ENCODE measurements around the gene GPNMB.
"Not testable (repeated sequence)": the region's sequence is repeated elsewhere in the genome, so short reads cannot be mapped to it uniquely, and the experiment has no call there.

Gene GPNMB

DNA sequence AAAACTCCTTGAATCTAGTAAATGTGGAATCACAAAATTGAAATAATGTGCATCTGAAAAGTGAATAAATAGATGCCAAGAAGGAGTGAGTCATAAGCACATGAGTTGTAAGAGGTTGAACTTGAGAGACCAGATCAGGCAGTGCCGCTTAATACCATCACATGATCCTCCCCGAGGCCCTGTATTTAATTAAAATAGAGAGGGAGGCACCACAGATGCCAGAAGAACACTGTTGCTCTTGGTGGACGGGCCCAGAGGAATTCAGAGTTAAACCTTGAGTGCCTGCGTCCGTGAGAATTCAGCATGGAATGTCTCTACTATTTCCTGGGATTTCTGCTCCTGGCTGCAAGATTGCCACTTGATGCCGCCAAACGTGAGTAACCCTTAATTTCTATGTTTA lies at the start of gene GPNMB:
Gene GPNMB (plus strand): TSS at position 221 of the 400 bp plus-strand sequence. CDS start 83 bp downstream, at position 304.
- no peak for DNase-seq (ENCODE audit: low spot score)
- in situ Hi-C loops (cut with MboI; ENCODE audit: low pct_unique_long_range_greater_than_20kb, low sequenced_read_pairs, unreplicated experiment) = no loop called here
- TF ChIP-seq, protein P1, sequence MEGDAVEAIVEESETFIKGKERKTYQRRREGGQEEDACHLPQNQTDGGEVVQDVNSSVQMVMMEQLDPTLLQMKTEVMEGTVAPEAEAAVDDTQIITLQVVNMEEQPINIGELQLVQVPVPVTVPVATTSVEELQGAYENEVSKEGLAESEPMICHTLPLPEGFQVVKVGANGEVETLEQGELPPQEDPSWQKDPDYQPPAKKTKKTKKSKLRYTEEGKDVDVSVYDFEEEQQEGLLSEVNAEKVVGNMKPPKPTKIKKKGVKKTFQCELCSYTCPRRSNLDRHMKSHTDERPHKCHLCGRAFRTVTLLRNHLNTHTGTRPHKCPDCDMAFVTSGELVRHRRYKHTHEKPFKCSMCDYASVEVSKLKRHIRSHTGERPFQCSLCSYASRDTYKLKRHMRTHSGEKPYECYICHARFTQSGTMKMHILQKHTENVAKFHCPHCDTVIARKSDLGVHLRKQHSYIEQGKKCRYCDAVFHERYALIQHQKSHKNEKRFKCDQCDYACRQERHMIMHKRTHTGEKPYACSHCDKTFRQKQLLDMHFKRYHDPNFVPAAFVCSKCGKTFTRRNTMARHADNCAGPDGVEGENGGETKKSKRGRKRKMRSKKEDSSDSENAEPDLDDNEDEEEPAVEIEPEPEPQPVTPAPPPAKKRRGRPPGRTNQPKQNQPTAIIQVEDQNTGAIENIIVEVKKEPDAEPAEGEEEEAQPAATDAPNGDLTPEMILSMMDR (IDR thresholded peaks at IDR 0.05; ENCODE audit: extremely low read depth, insufficient read depth, missing control alignments) = no peak

DNA sequence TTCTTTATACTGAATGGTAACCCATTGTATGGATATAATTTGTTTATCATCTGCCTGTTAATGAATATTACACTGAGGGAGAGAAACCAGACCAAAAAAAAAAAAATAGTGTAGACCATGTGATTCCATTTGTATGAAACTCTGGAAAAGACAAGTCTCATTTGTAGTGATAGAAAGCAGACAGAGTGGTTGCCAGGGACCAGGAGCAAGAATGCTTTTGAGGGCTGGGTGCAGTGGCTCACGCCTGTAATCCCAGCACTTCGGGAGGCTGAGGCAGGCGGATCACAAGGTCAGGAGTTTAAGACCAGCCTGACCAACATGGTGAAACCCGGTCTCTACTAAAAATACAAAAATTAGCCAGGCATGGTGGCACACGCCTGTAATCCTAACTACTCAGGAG lies 48.8 kb upstream of the GPNMB start:
- in situ Hi-C loops (cut with MboI; ENCODE audit: low pct_unique_long_range_greater_than_20kb, low sequenced_read_pairs, unreplicated experiment); DNase-seq (ENCODE audit: low spot score): not testable (repeated sequence)

DNA sequence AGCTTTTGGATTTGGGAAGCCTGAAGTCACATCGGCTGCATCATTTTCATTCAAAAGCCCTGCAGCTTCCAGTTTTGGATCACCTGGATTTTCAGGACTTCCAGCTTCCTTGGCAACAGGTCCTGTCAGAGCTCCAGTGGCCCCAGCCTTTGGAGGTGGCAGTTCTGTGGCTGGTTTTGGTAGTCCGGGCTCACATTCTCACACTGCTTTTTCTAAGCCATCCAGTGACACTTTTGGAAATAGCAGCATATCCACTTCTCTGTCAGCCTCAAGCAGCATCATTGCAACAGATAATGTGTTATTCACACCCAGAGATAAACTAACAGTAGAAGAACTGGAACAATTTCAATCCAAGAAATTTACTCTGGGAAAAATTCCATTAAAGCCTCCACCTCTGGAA lies 46.2 kb upstream of the GPNMB start:
- no peak for DNase-seq (ENCODE audit: low spot score)
- in situ Hi-C loops (cut with MboI; ENCODE audit: low pct_unique_long_range_greater_than_20kb, low sequenced_read_pairs, unreplicated experiment) = no loop called here
- TF ChIP-seq, protein P1 (IDR thresholded peaks at IDR 0.05; ENCODE audit: extremely low read depth, insufficient read depth, missing control alignments) = no peak

DNA sequence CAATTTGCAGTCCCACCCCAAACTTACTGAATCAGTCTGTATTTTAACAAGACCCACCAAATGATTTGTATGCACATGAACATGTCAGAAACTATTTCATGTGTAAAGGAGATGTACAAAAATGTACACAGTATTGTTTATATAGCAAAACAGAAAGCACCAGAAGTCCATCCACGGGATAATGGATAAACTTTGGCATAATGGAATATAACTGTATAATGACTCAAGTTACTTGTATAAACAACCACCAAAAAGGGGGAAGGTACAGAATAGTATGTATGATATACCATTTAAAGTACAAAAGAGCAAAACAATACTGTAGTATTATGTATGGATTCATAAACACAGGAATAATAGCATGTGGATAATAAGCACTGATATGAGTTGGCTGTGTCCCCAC lies 42.3 kb upstream of the GPNMB start:
- in situ Hi-C loops (cut with MboI; ENCODE audit: low pct_unique_long_range_greater_than_20kb, low sequenced_read_pairs, unreplicated experiment) = no loop called here
- no peak for DNase-seq (ENCODE audit: low spot score)
- TF ChIP-seq, protein P1 (IDR thresholded peaks at IDR 0.05; ENCODE audit: extremely low read depth, insufficient read depth, missing control alignments) = no peak

DNA sequence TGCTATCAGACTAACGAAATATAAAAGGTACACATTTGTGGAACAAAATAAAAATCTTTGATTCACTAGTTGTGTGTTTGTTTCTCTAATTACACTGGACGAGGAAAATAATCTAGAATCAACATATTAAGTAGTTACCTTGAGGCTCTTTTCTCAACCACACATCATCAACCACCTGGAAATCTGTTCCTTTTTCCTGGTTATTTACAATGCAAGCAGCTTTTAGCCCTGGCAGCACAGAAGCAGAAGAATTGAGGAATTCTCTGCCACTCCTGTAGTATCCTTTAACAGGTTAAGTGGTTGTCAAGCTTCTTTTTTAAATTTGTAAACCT lies 41.0 kb upstream of the GPNMB start:
- DNase-seq (ENCODE audit: low spot score) = no peak
- in situ Hi-C loops (cut with MboI; ENCODE audit: low pct_unique_long_range_greater_than_20kb, low sequenced_read_pairs, unreplicated experiment) = no loop called here
- TF ChIP-seq, protein P1 (IDR thresholded peaks at IDR 0.05; ENCODE audit: extremely low read depth, insufficient read depth, missing control alignments) = no peak

DNA sequence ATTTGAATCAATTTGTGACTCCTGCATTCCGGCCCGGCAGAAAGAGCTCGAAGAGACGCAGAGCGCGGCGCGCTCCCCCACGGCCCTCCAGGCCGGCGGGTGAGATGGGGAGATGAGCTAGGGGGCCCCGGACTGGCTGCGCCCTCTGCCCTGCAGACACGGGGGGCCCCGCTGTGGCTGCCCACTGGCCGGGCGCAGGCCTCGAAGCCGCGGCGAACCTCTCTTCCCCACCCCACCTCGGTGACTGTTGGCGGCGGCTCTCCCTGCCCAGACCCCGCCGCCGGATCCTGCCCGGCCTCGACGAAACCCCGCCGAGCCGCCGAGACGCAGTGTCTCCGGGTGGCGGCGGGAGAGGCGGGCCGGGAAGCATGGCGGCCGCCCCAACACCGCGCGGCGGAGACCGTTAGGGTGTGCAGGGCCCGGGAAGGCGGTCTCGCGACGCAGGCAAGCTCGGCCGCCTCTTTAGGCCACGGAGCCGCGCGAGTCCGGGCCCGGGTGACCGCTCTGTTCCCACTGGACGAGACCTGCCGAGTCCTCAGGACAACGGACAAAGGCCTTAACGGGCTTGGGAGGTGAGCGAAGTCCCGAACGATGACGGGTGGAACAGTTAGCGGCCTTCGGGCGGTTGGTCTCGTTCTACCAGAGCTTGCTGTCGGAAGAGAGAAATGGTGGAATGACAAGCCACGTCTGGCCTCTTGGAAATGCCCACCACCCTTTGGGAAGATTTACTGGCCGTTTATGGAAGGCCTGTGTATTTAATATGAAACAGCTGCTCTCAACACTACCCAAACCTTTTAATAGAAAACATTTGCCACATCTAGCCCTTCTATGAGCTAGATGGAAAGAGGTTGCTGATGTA lies 40.4 kb upstream of the GPNMB start:
- TF ChIP-seq, protein P1 (IDR thresholded peaks at IDR 0.05; ENCODE audit: extremely low read depth, insufficient read depth, missing control alignments) = no peak
- DNase-seq (ENCODE audit: low spot score) = no peak
- in situ Hi-C loops (cut with MboI; ENCODE audit: low pct_unique_long_range_greater_than_20kb, low sequenced_read_pairs, unreplicated experiment) = no loop called here

DNA sequence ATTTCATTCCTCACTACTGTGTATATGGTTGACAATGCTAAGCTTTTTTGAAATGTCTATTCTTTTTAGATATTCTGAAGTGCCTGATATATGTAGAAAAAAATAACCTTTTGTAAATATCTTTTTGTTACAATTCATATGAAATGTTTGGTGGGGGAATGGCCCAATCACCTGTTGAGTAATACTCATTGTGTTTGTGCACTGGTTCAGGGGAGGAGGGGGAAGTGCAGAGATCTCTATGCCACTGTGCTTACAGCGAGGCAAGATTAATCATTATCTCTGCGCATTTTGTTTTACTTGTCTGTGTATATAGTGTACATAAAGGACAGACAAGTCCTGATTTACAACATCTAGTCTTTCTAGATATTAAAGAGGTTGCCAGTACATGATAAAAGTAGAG lies 39.6 kb upstream of the GPNMB start:
- in situ Hi-C loops (cut with MboI; ENCODE audit: low pct_unique_long_range_greater_than_20kb, low sequenced_read_pairs, unreplicated experiment) = no loop called here
- DNase-seq (ENCODE audit: low spot score) = no peak
- TF ChIP-seq, protein P1 (IDR thresholded peaks at IDR 0.05; ENCODE audit: extremely low read depth, insufficient read depth, missing control alignments) = no peak

Data from GM13977 (cell line).